ENCODE results near the gene DCK.

- no peak for TF ChIP-seq ZNF274 (IDR thresholded peaks at IDR 0.05; ENCODE audit: low read depth, low read length)
- TF ChIP-seq YY1 (IDR thresholded peaks at IDR 0.05; ENCODE audit: insufficient read depth, insufficient read length) = no peak
- TF ChIP-seq SUZ12 (IDR thresholded peaks at IDR 0.05; ENCODE audit: extremely low read depth, insufficient read depth, insufficient read length) = no peak
Observed at GRCh38 chr4:70976252-70976651, 17.2 kb upstream of the DCK start.

Data from NT2/D1 (cell line).